ENCODE data around the gene PLCD4. TPM values are rescaled to one million over a fixed set of nuclear protein-coding genes. Genes with fewer than 3 reads are reported as not detected.

Gene PLCD4
- total and polyA plus RNA-seq, 2 of the 8 experiments (the other 6 are each of a cell fraction or from before 2014, with no cell fraction given): 0.21 to 0.50 TPM

DNA sequence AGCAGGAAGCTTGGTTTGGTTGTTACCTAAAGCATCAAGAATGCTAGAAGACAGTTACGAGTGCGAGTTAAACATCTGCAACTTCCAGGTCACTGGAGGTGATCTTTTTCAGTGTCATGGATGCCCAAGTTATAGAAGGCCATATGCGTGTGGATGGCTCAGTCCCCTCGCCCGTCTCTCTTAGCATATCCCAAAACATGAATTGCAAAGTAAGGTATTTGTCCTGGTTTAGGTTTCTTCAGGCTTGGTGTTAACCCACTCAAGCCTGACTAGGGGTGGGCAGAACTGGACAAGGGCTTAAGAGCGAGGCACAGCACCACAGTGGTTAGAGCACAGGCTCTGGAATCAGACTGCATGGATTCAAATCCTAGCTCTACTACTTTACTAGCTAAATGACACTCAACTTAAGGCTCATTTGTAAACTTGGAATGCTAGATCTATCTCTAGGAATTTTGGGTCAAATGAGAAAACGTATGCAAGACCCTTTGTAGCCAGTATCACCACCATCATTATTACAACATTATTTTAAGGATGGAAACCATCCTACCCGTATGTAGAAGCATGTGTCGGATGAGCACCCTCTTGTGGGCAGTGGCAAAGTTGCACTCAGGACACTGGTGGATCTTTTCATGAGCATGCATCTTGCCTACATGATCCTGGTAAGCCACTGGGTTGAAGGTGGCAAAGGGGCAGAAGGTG lies 40.5 kb downstream of the PLCD4 start:
- Histone ChIP-seq H4K5ac (ENCODE audit: insufficient read length, low read depth, low read length) (no peak overlapping the region), H4K8ac (ENCODE audit: extremely low read depth, insufficient read depth, low read length) (no peak overlapping the region), H3K23me2 (ENCODE audit: low read depth, low read length) (no peaks in the 10 kb centered on the region), H2BK5ac (ENCODE audit: low read depth, low read length) (no peak overlapping the region), H3K4me2 (ENCODE audit: insufficient read depth in 1 of 2, low read depth in 2 of 2, low read length in 2 of 2) (no peak overlapping the region), H2BK12ac (ENCODE audit: low read depth, low read length) (no peak overlapping the region), H2BK15ac (ENCODE audit: low read length) (no peak overlapping the region), H3K4me1 (replicated peaks in 1 of 4; ENCODE audit: control insufficient read depth in 3 of 4, insufficient read depth in 4 of 4, low read length in 3 of 4) (no peaks in the 10 kb centered on the region), H4K91ac (replicated peaks; ENCODE audit: insufficient read length, low read length) (no peak overlapping the region), H3K9me3 (ENCODE audit: insufficient read depth in 2 of 2, low read depth in 1 of 2, low read length in 1 of 2) (no peaks in the 10 kb centered on the region), H3K4me3 (ENCODE audit: extremely low read depth in 1 of 4, insufficient read depth in 2 of 4, low read depth in 3 of 4, low read length in 4 of 4) (no peak overlapping the region), H3K18ac (ENCODE audit: extremely low read depth, low read length) (no peak overlapping the region), H3K27me3 (replicated peaks in 1 of 4; ENCODE audit: control insufficient read depth in 3 of 4, extremely low read depth in 1 of 4, insufficient read depth in 3 of 4, low read length in 3 of 4) (no peaks in the 10 kb centered on the region), H2AK5ac (ENCODE audit: low read depth, low read length) (no peak overlapping the region), H3K79me1 (ENCODE audit: low read depth, low read length) (no peaks in the 10 kb centered on the region), H3K9ac (replicated peaks in 1 of 4; ENCODE audit: extremely low read depth in 1 of 4, low read depth in 3 of 4, low read length in 3 of 4) (no peak overlapping the region), H3K23ac (ENCODE audit: insufficient read length) (no peak overlapping the region), H4K20me1 (replicated peaks in 1 of 2; ENCODE audit: control insufficient read depth in 1 of 2, insufficient read depth in 2 of 2, low read length in 2 of 2) (peaks cover 0 to 16% of the 10 kb centered on the region in 2 experiments), H3K4ac (replicated peaks; ENCODE audit: insufficient read length, low read depth, low read length) (no peak overlapping the region), H3K14ac (ENCODE audit: insufficient read length) (no peak overlapping the region), H2AFZ (ENCODE audit: low read length) (no peak overlapping the region), H3K56ac (replicated peaks; ENCODE audit: insufficient read length, low read depth, low read length) (no peak overlapping the region), H2BK20ac (ENCODE audit: low read length) (no peak overlapping the region), H2BK120ac (replicated peaks; ENCODE audit: low read depth, low read length) (no peak overlapping the region), H3K36me3 (ENCODE audit: control insufficient read depth in 2 of 4, insufficient read depth in 4 of 4, low read length in 3 of 4) (peaks cover 40 to 83% (median 70%) of the 10 kb centered on the region in 4 experiments), H3K79me2 (ENCODE audit: control insufficient read depth in 1 of 2, insufficient read depth in 2 of 2, low read length in 2 of 2) (no peaks in the 10 kb centered on the region; a peak in 1 of 4 replicates), H3K27ac (ENCODE audit: low read depth, low read length) (no peak overlapping the region)
- peak; percentile 97 for FAIRE-seq
- TF ChIP-seq CTCF (IDR thresholded peaks at IDR 0.05; ENCODE audit: control extremely low read depth in 1 of 3, insufficient read depth in 1 of 3, low read depth in 1 of 3, low read length in 3 of 3) (peak; percentile 73 to 97 (median 92)), RAD21 (IDR thresholded peaks at IDR 0.05 in 1 of 2, conservative IDR thresholded peaks at IDR 0.05 in 1 of 2; ENCODE audit: low read depth in 2 of 2, low read length in 2 of 2) (peak; percentile 82 to 83), MAX (IDR thresholded peaks at IDR 0.05) (0 out of 2 replicates have a peak, but pooled peaks have one; percentile 10), JUN (IDR thresholded peaks at IDR 0.05; ENCODE audit: low read depth, low read length) (no peak)
- DNase-seq (ENCODE audit: low read depth in 1 of 2, low spot score in 2 of 2): peak in 1 of 2 experiments; percentile 71
- WGBS, 2 experiments (ENCODE audit: extremely low coverage in 1 of 2, insufficient coverage in 1 of 2, insufficient read length in 1 of 2, insufficient replicate concordance in 2 of 2, low coverage in 1 of 2, low lambda C conversion rate in 2 of 2, missing lambda C conversion rate in 1 of 2): 75% methylated on average over 9 of the region's 9 CpGs; no CpG with 5 or more reads in 1 of the 2 experiments
- ChIA-PET CTCF (ENCODE audit: partially characterized antibody) (interaction anchor here (0.8 to 6.0 kb wide), 29 partner anchors 11 to 373 kb away, joined by 3 to 48 read pairs (median 4); partner anchors contain the start of genes BCS1L, PLCD4, RNF25 and STK36), POLR2A (ENCODE audit: partially characterized antibody) (interaction anchor here (1.1 to 3.4 kb wide), 3 partner anchors 8 to 39 kb away, joined by 3 to 16 read pairs (median 3); partner anchors contain the start of genes BCS1L and ZNF142)
